Neural cell (in vitro differentiated cells): ENCODE data around the gene EFCAB13.

Source experiments
- CTCF ChIP-seq: fragments of 450-650 bp; IDR thresholded peaks from 2 replicates; pipeline ENCODE4 v1.5.1; 2014; ENCODE audit warnings: antibody characterized with exemption, mild to moderate bottlenecking, moderate library complexity; ENCODE audit not compliant: poor library complexity, severe bottlenecking
- EP300 ChIP-seq: fragments of 450-650 bp; conservative IDR thresholded peaks from 2 replicates; pipeline ENCODE4 v1.6.1; 2014; ENCODE audit warnings: antibody characterized with exemption, mild to moderate bottlenecking, moderate library complexity; ENCODE audit not compliant: poor library complexity, severe bottlenecking
- EZH2 ChIP-seq: fragments of 200-600, 300-800 bp; shearing (Covaris generic), sonication (generic); IDR thresholded peaks from 2 replicates; pipeline ENCODE4 v1.6.1; 2014; ENCODE audit warnings: antibody characterized with exemption, low read length, borderline replicate concordance, mild to moderate bottlenecking; ENCODE audit not compliant: insufficient read depth, poor library complexity, severe bottlenecking
- MXI1 ChIP-seq: fragments of 450-650 bp; conservative IDR thresholded peaks from 2 replicates; pipeline ENCODE4 v1.6.1; 2014; ENCODE audit warnings: antibody characterized with exemption, mild to moderate bottlenecking; ENCODE audit not compliant: poor library complexity, severe bottlenecking
- POLR2AphosphoS5 ChIP-seq: IDR thresholded peaks from 2 replicates; pipeline ENCODE4 v1.6.1; 2012
- RAD21 ChIP-seq: fragments of 450-650 bp; conservative IDR thresholded peaks from 2 replicates; pipeline ENCODE4 v1.6.1; 2014; ENCODE audit warnings: antibody characterized with exemption, mild to moderate bottlenecking, moderate library complexity
- SMC3 ChIP-seq: fragments of 450-650 bp; conservative IDR thresholded peaks from 2 replicates; pipeline ENCODE4 v1.6.1; 2014; ENCODE audit warnings: antibody characterized with exemption, mild to moderate bottlenecking, moderate library complexity; ENCODE audit not compliant: poor library complexity
- TAF1 ChIP-seq: IDR thresholded peaks from 2 replicates; pipeline ENCODE4 v1.6.1; 2012; ENCODE audit warnings: low read depth
- TF ChIP-seq, protein P1 (sequence below): IDR thresholded peaks from 2 replicates; pipeline ENCODE4 v1.6.1; 2012; ENCODE audit warnings: borderline replicate concordance

GRCh38 chr17:47363171-47363570 is 39.4 kb downstream of the EFCAB13 start:
- TF ChIP-seq POLR2AphosphoS5 (no peak), CTCF (no peak), EP300 (no peak), SMC3 (no peak), EZH2 (no peak), MXI1 (no peak), TAF1 (no peak), RAD21 (no peak)
- TF ChIP-seq, protein P1, sequence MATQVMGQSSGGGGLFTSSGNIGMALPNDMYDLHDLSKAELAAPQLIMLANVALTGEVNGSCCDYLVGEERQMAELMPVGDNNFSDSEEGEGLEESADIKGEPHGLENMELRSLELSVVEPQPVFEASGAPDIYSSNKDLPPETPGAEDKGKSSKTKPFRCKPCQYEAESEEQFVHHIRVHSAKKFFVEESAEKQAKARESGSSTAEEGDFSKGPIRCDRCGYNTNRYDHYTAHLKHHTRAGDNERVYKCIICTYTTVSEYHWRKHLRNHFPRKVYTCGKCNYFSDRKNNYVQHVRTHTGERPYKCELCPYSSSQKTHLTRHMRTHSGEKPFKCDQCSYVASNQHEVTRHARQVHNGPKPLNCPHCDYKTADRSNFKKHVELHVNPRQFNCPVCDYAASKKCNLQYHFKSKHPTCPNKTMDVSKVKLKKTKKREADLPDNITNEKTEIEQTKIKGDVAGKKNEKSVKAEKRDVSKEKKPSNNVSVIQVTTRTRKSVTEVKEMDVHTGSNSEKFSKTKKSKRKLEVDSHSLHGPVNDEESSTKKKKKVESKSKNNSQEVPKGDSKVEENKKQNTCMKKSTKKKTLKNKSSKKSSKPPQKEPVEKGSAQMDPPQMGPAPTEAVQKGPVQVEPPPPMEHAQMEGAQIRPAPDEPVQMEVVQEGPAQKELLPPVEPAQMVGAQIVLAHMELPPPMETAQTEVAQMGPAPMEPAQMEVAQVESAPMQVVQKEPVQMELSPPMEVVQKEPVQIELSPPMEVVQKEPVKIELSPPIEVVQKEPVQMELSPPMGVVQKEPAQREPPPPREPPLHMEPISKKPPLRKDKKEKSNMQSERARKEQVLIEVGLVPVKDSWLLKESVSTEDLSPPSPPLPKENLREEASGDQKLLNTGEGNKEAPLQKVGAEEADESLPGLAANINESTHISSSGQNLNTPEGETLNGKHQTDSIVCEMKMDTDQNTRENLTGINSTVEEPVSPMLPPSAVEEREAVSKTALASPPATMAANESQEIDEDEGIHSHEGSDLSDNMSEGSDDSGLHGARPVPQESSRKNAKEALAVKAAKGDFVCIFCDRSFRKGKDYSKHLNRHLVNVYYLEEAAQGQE, result no peak
